Neuronal stem cell (in vitro differentiated cells): ENCODE measurements around the gene GIMD1.

Source experiments
- DNase-seq: peaks from one replicate; pipeline ENCODE4 v3.0.0-alpha.2; 2013; ENCODE audit warnings: low spot score
- H2AFZ ChIP-seq: one replicate; pipeline ENCODE4 v1.6.1; 2013; ENCODE audit warnings: mild to moderate bottlenecking, low read length, inconsistent platforms
- H2AK5ac ChIP-seq: 2 replicates; pipeline ENCODE4 v1.6.1; 2013; ENCODE audit warnings: low read depth, mild to moderate bottlenecking, inconsistent platforms, low read length, moderate library complexity, mixed read lengths
- H2BK120ac ChIP-seq: 2 replicates; pipeline ENCODE4 v1.6.1; 2013; ENCODE audit warnings: low read depth, mild to moderate bottlenecking, inconsistent platforms, low read length, moderate library complexity, mixed read lengths
- H2BK12ac ChIP-seq: one replicate; pipeline ENCODE4 v1.6.1; 2013; ENCODE audit warnings: low read length, inconsistent platforms
- H2BK15ac ChIP-seq: 2 replicates; pipeline ENCODE4 v1.6.1; 2013; ENCODE audit warnings: mild to moderate bottlenecking, low read length, inconsistent platforms, mixed read lengths
- H2BK5ac ChIP-seq: one replicate; pipeline ENCODE4 v1.6.1; 2013; ENCODE audit warnings: inconsistent platforms, mild to moderate bottlenecking, low read length, moderate library complexity
- H3K14ac ChIP-seq: one replicate; pipeline ENCODE4 v1.6.1; 2013; ENCODE audit warnings: low read length, inconsistent platforms
- H3K18ac ChIP-seq: 2 replicates; pipeline ENCODE4 v1.6.1; 2013; ENCODE audit warnings: low read length, inconsistent platforms
- H3K23ac ChIP-seq: 2 replicates; pipeline ENCODE4 v1.6.1; 2013; ENCODE audit warnings: low read depth, mild to moderate bottlenecking, mixed read lengths, low read length, inconsistent platforms; ENCODE audit not compliant: poor library complexity
- H3K27ac ChIP-seq: replicated peaks from 3 replicates; pipeline ENCODE4 v1.5.1; 2013; ENCODE audit warnings: low read length, inconsistent platforms
- H3K27me3 ChIP-seq, 3 experiments: 2 replicates each; pipeline ENCODE4 v1.6.1; 2013; ENCODE audit warnings: low read length in 3 of 3, mild to moderate bottlenecking in 2 of 3, inconsistent platforms in 1 of 3, low read depth in 1 of 3, mixed read lengths in 1 of 3, moderate library complexity in 1 of 3; ENCODE audit not compliant: control insufficient read depth in 3 of 3, insufficient read depth in 3 of 3
- H3K36me3 ChIP-seq, 2 donors: replicated peaks in 1 of 2; 2 replicates each; pipeline ENCODE4 v1.6.1; 2013; ENCODE audit warnings: low read length in 2 of 2; ENCODE audit not compliant: control insufficient read depth in 2 of 2, insufficient read depth in 2 of 2
- H3K4ac ChIP-seq: 2 replicates; pipeline ENCODE4 v1.6.1; 2013; ENCODE audit warnings: inconsistent platforms, mild to moderate bottlenecking, low read length, moderate library complexity
- H3K4me1 ChIP-seq, 2 donors: 1 replicate in 1 of 2; 2 replicates in 1 of 2; pipeline ENCODE4 v1.6.1; 2013; ENCODE audit warnings: low read length in 2 of 2, low read depth in 1 of 2; ENCODE audit not compliant: control insufficient read depth in 2 of 2, insufficient read depth in 1 of 2
- H3K4me2 ChIP-seq: one replicate; pipeline ENCODE4 v1.6.1; 2013; ENCODE audit warnings: mild to moderate bottlenecking, low read length, inconsistent platforms; ENCODE audit not compliant: insufficient read depth, poor library complexity, severe bottlenecking
- H3K4me3 ChIP-seq, 2 donors: 2 replicates each; pipeline ENCODE4 v1.5.1; 2013; ENCODE audit warnings: low read length in 2 of 2, mild to moderate bottlenecking in 2 of 2, inconsistent platforms in 1 of 2, moderate library complexity in 1 of 2
- H3K79me1 ChIP-seq: one replicate; pipeline ENCODE4 v1.6.1; 2013; ENCODE audit warnings: low read depth, mild to moderate bottlenecking, inconsistent platforms, low read length, moderate library complexity
- H3K9ac ChIP-seq: one replicate; pipeline ENCODE4 v1.6.1; 2013; ENCODE audit warnings: mild to moderate bottlenecking, low read depth, low read length, inconsistent platforms; ENCODE audit not compliant: poor library complexity
- H3K9me3 ChIP-seq, 2 donors: replicated peaks in 1 of 2; 2 replicates each; pipeline versions ENCODE3 to v1.6.1; 2013; ENCODE audit warnings: low read length in 2 of 2, mild to moderate bottlenecking in 2 of 2, inconsistent platforms in 1 of 2, low read depth in 1 of 2, mixed read lengths in 1 of 2, moderate library complexity in 1 of 2; ENCODE audit not compliant: control insufficient read depth in 2 of 2, insufficient read depth in 1 of 2
- H4K8ac ChIP-seq: one replicate; pipeline ENCODE4 v1.6.1; 2013; ENCODE audit warnings: low read depth, mild to moderate bottlenecking, inconsistent platforms, low read length, moderate library complexity
- H4K91ac ChIP-seq: one replicate; pipeline ENCODE4 v1.6.1; 2013; ENCODE audit warnings: low read length, low read depth, mild to moderate bottlenecking, inconsistent platforms; ENCODE audit not compliant: poor library complexity
- WGBS, 2 donors: extraction: QIAGEN DNeasy Blood & Tissue Kit; methylation state at CpG; one replicate each; pipeline ENCODE4 v1.1.7; 2013; ENCODE audit warnings: missing lambda C conversion rate in 2 of 2, mixed read lengths in 1 of 2; ENCODE audit not compliant: insufficient read length in 2 of 2, insufficient replicate concordance in 1 of 2; ENCODE audit errors: extremely low coverage in 2 of 2; 5-methylcytosine and 5-hydroxymethylcytosine counted together

GIMD1 gene

DNA sequence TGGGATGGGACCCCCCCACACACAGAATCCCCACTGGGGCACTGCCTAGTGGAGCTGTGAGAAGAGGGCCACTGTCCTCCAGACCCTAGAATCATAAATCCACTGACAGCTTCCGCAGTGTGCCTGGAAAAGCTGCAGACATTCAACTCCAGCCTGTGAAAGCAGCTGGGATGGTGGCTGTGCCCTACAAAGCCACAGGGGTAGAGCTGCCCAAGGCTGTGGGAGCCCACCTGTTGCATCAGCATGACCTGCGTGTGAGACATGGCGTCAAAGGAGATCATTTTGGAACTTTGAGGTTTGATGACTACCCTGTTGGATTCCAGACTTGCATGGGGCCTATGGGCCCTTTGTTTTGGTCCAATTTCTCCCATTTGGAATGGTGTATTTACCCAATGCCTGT is 29.9 kb downstream of the GIMD1 start:
- Histone ChIP-seq H2BK15ac (no peak overlapping the region), H3K14ac (no peak overlapping the region), H3K18ac (no peak overlapping the region), H3K27ac (no peak overlapping the region), H3K27me3 (no peaks in the 10 kb centered on the region), H3K4me3 (no peak overlapping the region), H3K9me3 (peaks cover 0 to 8% of the 10 kb centered on the region in 2 donors), H4K8ac (no peak overlapping the region), H3K4me1 (no peaks in the 10 kb centered on the region), H3K4me2 (no peak overlapping the region), H2AK5ac (no peak overlapping the region), H2BK5ac (no peak overlapping the region), H3K9ac (no peak overlapping the region), H3K4ac (no peak overlapping the region), H3K23ac (no peak overlapping the region), H4K91ac (no peak overlapping the region), H2AFZ (no peak overlapping the region), H3K79me1 (no peaks in the 10 kb centered on the region), H3K36me3 (peaks cover 5 to 53% of the 10 kb centered on the region in 2 donors), H2BK12ac (no peak overlapping the region), H2BK120ac (no peak overlapping the region)
- DNase-seq: no peak
- no CpG with 5 or more reads among the region's 3 CpGs for WGBS, 2 donors

DNA sequence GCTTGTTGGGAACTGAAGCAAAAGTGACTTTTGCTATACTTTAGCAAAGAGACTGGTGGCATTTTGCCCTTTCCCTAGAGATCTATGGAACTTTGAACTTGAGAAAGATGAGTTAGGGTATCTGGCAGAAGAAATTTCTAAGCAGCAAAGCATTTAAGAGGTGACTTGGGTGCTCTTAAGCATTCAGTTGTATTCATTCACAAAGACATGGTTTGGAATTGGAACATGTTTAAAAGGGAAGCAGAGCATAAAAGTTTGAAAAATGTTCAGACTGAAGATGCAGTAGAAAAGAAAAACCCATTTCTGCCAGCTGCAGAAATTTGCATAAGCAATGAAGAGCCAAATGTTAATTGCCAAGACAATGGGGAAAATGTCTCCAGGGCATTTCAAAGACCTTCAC is 30.7 kb downstream of the GIMD1 start:
- Histone ChIP-seq H3K4ac (no peak overlapping the region), H3K4me2 (no peak overlapping the region), H3K4me1 (no peaks in the 10 kb centered on the region), H2BK120ac (no peak overlapping the region), H4K91ac (no peak overlapping the region), H2BK5ac (no peak overlapping the region), H3K9ac (no peak overlapping the region), H3K14ac (no peak overlapping the region), H3K9me3 (peaks cover 0 to 8% of the 10 kb centered on the region in 2 donors), H3K36me3 (peaks cover 5 to 59% of the 10 kb centered on the region in 2 donors), H3K27ac (no peak overlapping the region), H2AFZ (no peak overlapping the region), H2AK5ac (no peak overlapping the region), H2BK15ac (no peak overlapping the region), H3K18ac (no peak overlapping the region), H3K79me1 (no peaks in the 10 kb centered on the region), H2BK12ac (no peak overlapping the region), H3K4me3 (no peak overlapping the region), H4K8ac (no peak overlapping the region), H3K27me3 (no peaks in the 10 kb centered on the region), H3K23ac (no peak overlapping the region)
- DNase-seq: no peak

- no CpG with 5 or more reads among the region's 3 CpGs for WGBS, 2 donors
- H3K4me1 ChIP-seq: no peaks in the 10 kb centered on the region
- H2AK5ac ChIP-seq: no peak overlapping the region
- DNase-seq: no peak
- no peak overlapping the region for H3K18ac ChIP-seq
- no peak overlapping the region for H3K14ac ChIP-seq
- H3K27ac ChIP-seq: no peak overlapping the region
- no peak overlapping the region for H2BK12ac ChIP-seq
- H3K9me3 ChIP-seq: peaks cover 0 to 6% of the 10 kb centered on the region in 2 donors
- no peaks in the 10 kb centered on the region for H3K27me3 ChIP-seq
- H3K4ac ChIP-seq: no peak overlapping the region
- H2AFZ ChIP-seq: no peak overlapping the region
- H4K91ac ChIP-seq: no peak overlapping the region
- no peak overlapping the region for H3K9ac ChIP-seq
- H3K79me1 ChIP-seq: no peaks in the 10 kb centered on the region
- H2BK15ac ChIP-seq: no peak overlapping the region
- H3K4me3 ChIP-seq: no peak overlapping the region
- no peak overlapping the region for H4K8ac ChIP-seq
- no peak overlapping the region for H2BK120ac ChIP-seq
- H3K36me3 ChIP-seq: peaks cover 6 to 71% of the 10 kb centered on the region in 2 donors
- no peak overlapping the region for H2BK5ac ChIP-seq
- H3K4me2 ChIP-seq: no peak overlapping the region
- H3K23ac ChIP-seq: no peak overlapping the region
Observed at GRCh38 chr4:106336618-106337017, 32.0 kb downstream of the GIMD1 start.

DNA sequence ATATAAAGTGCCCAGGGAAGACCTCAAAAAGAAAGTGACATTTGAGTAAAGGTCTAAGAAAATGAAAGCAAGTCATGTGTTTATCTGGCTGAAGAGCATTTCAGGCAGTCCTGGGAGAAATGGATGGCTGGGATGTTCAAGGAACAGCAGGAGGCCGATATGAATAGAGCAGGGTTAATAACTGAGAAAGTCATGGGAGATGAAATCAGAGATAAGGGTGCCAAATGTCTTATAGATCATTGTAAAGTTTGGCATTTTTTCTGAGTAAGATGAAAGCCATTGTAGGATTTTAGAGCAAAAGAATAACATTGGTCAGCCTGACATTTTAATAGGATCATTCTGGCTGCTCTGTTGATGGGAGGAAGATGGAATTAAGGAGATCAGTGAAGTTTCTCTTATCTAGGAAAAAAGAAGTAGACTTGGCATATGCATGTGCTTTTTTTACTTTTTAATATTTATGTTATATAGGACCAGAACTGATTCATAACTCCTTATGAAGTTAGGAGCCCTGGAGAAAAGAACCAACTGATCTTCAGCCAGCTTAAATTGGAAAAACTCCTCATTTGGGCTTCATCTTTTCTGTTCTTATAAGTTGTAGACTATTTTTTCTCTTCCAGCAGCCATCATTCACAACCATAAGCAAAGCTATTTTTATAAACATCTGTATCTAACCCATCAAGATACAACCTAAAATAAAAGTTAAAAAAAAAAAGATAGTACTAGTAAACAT is 33.7 kb downstream of the GIMD1 start:
- no peak overlapping the region for H2AFZ ChIP-seq
- H3K4me1 ChIP-seq: no peaks in the 10 kb centered on the region
- no peak overlapping the region for H2BK15ac ChIP-seq
- no peaks in the 10 kb centered on the region for H3K79me1 ChIP-seq
- no peak overlapping the region for H2AK5ac ChIP-seq
- no CpG with 5 or more reads among the region's 1 CpG for WGBS, 2 donors
- no peaks in the 10 kb centered on the region for H3K27me3 ChIP-seq
- no peak overlapping the region for H3K4ac ChIP-seq
- no peak overlapping the region for H3K23ac ChIP-seq
- no peak for DNase-seq
- H2BK5ac ChIP-seq: no peak overlapping the region
- no peak overlapping the region for H4K8ac ChIP-seq
- no peaks in the 10 kb centered on the region for H3K9me3 ChIP-seq
- no peak overlapping the region for H3K4me2 ChIP-seq
- no peak overlapping the region for H3K4me3 ChIP-seq
- no peak overlapping the region for H2BK12ac ChIP-seq
- H3K18ac ChIP-seq: no peak overlapping the region
- H3K9ac ChIP-seq: no peak overlapping the region
- H4K91ac ChIP-seq: no peak overlapping the region
- no peak overlapping the region for H3K14ac ChIP-seq
- no peak overlapping the region for H3K27ac ChIP-seq
- H3K36me3 ChIP-seq: peaks cover 7 to 88% of the 10 kb centered on the region in 2 donors
- no peak overlapping the region for H2BK120ac ChIP-seq
